Smooth muscle cell of the coronary artery (primary cell): ENCODE measurements around the gene SEMA3E. TPM values are rescaled to one million over a fixed set of nuclear protein-coding genes. Genes with fewer than 3 reads are reported as not detected.

Experiments
- total RNA-seq: library from RNA; depleted of rRNA; stranded (reverse); fragments of >200 nt; gene quantifications from 2 replicates; pipeline ENCODE4 v1.2.3, GENCODE V29; 2014; ENCODE audit warnings: low replicate concordance

SEMA3E gene
- 1.1 TPM in 1 of 2 replicates, not detected in the other for total RNA-seq

GRCh38 chr7:83648464-83649241, at the start of gene SEMA3E:
TSS of gene SEMA3E (minus strand) at chr7:83649139.

